ENCODE data around the gene PACS1.

Gene PACS1

DNA sequence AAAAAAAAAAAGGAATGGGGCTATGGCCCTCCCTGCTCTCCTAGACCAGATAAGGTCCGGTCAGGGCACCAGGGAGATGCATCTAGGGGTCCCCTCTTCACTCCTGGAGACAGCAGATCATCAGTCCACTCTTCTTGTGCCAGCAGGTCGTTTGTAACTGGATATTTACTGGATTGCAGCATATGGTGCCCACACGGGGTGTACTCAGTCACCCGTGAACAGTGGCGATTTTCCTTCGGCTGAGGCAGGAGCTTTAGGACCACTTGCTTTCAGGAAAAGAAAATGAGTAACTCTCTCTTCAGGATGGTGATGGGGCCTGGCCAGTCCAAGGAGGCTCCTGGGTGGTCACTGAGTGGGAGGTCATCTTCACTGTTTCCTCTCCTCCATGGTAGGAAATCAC is 160.1 kb downstream of the PACS1 start:
- Histone ChIP-seq H3K9me2 (replicated peaks; ENCODE audit: insufficient read depth, low read length) (no peaks in the 10 kb centered on the region), H4K20me1 (ENCODE audit: insufficient read depth, low read length) (no peaks in the 10 kb centered on the region), H3K36me3 (replicated peaks; ENCODE audit: insufficient read depth, low read length) (no peaks in the 10 kb centered on the region), H3F3A (ENCODE audit: insufficient read depth, low read length) (no peaks in the 10 kb centered on the region), H2AFZ (ENCODE audit: low read length) (no peak overlapping the region), H3K9me3 (replicated peaks; ENCODE audit: insufficient read depth, low read length) (no peaks in the 10 kb centered on the region), H3K4me1 (ENCODE audit: low read length) (no peaks in the 10 kb centered on the region), H3K4me2 (ENCODE audit: low read depth, low read length) (no peak overlapping the region), H3K9ac (ENCODE audit: low read length) (no peak overlapping the region), H3K27ac (ENCODE audit: low read length) (no peak overlapping the region), H3K4me3 (ENCODE audit: low read length) (no peak overlapping the region), H3K79me2 (ENCODE audit: low read length) (no peaks in the 10 kb centered on the region), H3K27me3 (replicated peaks; ENCODE audit: insufficient read depth, low read length) (no peaks in the 10 kb centered on the region)
- TF ChIP-seq EZH2phosphoT487 (IDR thresholded peaks at IDR 0.05; ENCODE audit: low read length) = no peak
- TF ChIP-seq, protein P1, sequence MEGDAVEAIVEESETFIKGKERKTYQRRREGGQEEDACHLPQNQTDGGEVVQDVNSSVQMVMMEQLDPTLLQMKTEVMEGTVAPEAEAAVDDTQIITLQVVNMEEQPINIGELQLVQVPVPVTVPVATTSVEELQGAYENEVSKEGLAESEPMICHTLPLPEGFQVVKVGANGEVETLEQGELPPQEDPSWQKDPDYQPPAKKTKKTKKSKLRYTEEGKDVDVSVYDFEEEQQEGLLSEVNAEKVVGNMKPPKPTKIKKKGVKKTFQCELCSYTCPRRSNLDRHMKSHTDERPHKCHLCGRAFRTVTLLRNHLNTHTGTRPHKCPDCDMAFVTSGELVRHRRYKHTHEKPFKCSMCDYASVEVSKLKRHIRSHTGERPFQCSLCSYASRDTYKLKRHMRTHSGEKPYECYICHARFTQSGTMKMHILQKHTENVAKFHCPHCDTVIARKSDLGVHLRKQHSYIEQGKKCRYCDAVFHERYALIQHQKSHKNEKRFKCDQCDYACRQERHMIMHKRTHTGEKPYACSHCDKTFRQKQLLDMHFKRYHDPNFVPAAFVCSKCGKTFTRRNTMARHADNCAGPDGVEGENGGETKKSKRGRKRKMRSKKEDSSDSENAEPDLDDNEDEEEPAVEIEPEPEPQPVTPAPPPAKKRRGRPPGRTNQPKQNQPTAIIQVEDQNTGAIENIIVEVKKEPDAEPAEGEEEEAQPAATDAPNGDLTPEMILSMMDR (IDR thresholded peaks at IDR 0.05; ENCODE audit: low read length) = no peak
- no peak for TF ChIP-seq EZH2 (optimal IDR thresholded peaks at IDR 0.05; ENCODE audit: low read depth, low read length)
- no peak for DNase-seq

DNA sequence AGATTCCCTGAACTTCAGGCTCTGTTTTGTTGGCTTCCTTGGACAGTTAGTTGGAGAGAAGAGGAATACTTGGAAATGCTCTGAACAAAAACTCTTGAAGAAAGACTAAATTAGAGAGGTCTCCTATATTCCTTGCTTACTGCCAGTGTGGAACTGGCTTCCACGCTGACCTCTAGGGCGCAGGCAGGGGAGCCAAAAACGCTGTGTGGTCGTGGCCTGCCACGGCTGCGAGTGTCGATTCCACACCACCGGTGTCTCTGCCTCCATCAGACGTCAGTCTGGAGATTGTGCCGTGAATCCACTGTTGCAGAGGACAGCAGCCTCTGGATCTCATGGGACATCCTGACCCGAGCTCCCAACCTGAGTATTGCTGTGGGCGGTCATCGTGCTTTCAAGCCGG is 160.9 kb downstream of the PACS1 start:
- H3K27ac ChIP-seq (ENCODE audit: low read length) = no peak overlapping the region
- H3K4me1 ChIP-seq (ENCODE audit: low read length) = no peaks in the 10 kb centered on the region
- no peak overlapping the region for H3K4me3 ChIP-seq (ENCODE audit: low read length)
- DNase-seq = no peak
- H3K9ac ChIP-seq (ENCODE audit: low read length) = no peak overlapping the region
- no peaks in the 10 kb centered on the region for H3K79me2 ChIP-seq (ENCODE audit: low read length)
- no peaks in the 10 kb centered on the region for H4K20me1 ChIP-seq (ENCODE audit: insufficient read depth, low read length)
- no peak for TF ChIP-seq EZH2 (optimal IDR thresholded peaks at IDR 0.05; ENCODE audit: low read depth, low read length)
- TF ChIP-seq, protein P1 (IDR thresholded peaks at IDR 0.05; ENCODE audit: low read length) = no peak
- no peaks in the 10 kb centered on the region for H3K9me3 ChIP-seq (replicated peaks; ENCODE audit: insufficient read depth, low read length)
- no peaks in the 10 kb centered on the region for H3K27me3 ChIP-seq (replicated peaks; ENCODE audit: insufficient read depth, low read length)
- H3K4me2 ChIP-seq (ENCODE audit: low read depth, low read length) = no peak overlapping the region
- H2AFZ ChIP-seq (ENCODE audit: low read length) = no peak overlapping the region
- H3K9me2 ChIP-seq (replicated peaks; ENCODE audit: insufficient read depth, low read length) = no peaks in the 10 kb centered on the region
- no peaks in the 10 kb centered on the region for H3K36me3 ChIP-seq (replicated peaks; ENCODE audit: insufficient read depth, low read length)
- H3F3A ChIP-seq (ENCODE audit: insufficient read depth, low read length) = no peaks in the 10 kb centered on the region

DNA sequence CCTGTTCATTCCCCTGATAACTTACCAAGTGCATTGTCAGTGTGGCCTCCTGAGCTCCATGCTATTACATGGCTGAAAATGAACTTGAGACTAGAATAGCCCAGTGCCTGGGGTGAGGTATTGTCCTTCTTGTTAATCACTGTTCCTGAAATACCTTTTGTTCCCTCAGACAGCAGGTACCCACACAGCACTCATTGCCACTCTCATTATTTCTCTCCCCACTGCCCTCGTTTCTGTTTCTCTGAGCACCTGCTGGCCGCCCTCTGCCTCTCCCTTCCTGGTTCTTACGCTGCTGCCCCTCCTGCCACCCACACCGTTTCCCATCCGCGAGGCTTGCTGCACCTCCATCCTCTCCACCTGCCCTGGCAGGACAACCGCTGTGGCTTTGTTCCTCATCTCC is 161.5 kb downstream of the PACS1 start:
- Histone ChIP-seq H3K36me3 (replicated peaks; ENCODE audit: insufficient read depth, low read length) (no peaks in the 10 kb centered on the region), H2AFZ (ENCODE audit: low read length) (no peak overlapping the region), H4K20me1 (ENCODE audit: insufficient read depth, low read length) (no peaks in the 10 kb centered on the region), H3K4me2 (ENCODE audit: low read depth, low read length) (no peak overlapping the region), H3K27ac (ENCODE audit: low read length) (no peak overlapping the region), H3K9ac (ENCODE audit: low read length) (no peak overlapping the region), H3K27me3 (replicated peaks; ENCODE audit: insufficient read depth, low read length) (no peaks in the 10 kb centered on the region), H3K9me3 (replicated peaks; ENCODE audit: insufficient read depth, low read length) (no peaks in the 10 kb centered on the region), H3K4me1 (ENCODE audit: low read length) (no peaks in the 10 kb centered on the region), H3K4me3 (ENCODE audit: low read length) (no peak overlapping the region), H3F3A (ENCODE audit: insufficient read depth, low read length) (no peaks in the 10 kb centered on the region), H3K9me2 (replicated peaks; ENCODE audit: insufficient read depth, low read length) (no peaks in the 10 kb centered on the region), H3K79me2 (ENCODE audit: low read length) (no peaks in the 10 kb centered on the region)
- TF ChIP-seq, protein P1 (IDR thresholded peaks at IDR 0.05; ENCODE audit: low read length) = no peak
- TF ChIP-seq EZH2 (optimal IDR thresholded peaks at IDR 0.05; ENCODE audit: low read depth, low read length) = no peak
- DNase-seq = no peak

Data from MM.1S (cell line).